Lower leg skin (tissue), 3 donors: Measurements from ENCODE around the gene ARF1.

ENCODE experiments used
- POLR2A ChIP-seq, 2 donors: fragments of 450-650 bp; IDR thresholded peaks; one replicate each; pipeline ENCODE4 v1.6.1; 2016 to 2017; ENCODE audit warnings: antibody characterized with exemption in 2 of 2, mild to moderate bottlenecking in 1 of 2, moderate library complexity in 1 of 2
- TF ChIP-seq, protein P1 (sequence below), 3 donors: fragments of 450-650 bp; IDR thresholded peaks; one replicate each; pipeline ENCODE4 v1.5.1; 2016; ENCODE audit warnings: antibody characterized with exemption in 3 of 3, mild to moderate bottlenecking in 3 of 3, moderate library complexity in 2 of 3

- TF ChIP-seq, protein P1, sequence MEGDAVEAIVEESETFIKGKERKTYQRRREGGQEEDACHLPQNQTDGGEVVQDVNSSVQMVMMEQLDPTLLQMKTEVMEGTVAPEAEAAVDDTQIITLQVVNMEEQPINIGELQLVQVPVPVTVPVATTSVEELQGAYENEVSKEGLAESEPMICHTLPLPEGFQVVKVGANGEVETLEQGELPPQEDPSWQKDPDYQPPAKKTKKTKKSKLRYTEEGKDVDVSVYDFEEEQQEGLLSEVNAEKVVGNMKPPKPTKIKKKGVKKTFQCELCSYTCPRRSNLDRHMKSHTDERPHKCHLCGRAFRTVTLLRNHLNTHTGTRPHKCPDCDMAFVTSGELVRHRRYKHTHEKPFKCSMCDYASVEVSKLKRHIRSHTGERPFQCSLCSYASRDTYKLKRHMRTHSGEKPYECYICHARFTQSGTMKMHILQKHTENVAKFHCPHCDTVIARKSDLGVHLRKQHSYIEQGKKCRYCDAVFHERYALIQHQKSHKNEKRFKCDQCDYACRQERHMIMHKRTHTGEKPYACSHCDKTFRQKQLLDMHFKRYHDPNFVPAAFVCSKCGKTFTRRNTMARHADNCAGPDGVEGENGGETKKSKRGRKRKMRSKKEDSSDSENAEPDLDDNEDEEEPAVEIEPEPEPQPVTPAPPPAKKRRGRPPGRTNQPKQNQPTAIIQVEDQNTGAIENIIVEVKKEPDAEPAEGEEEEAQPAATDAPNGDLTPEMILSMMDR (IDR thresholded peaks at IDR 0.05): no peak
- no peak for TF ChIP-seq POLR2A (IDR thresholded peaks at IDR 0.05)
These were observed 1.4 kb upstream of the ARF1 start for GRCh38 chr1:228081144-228081543.
